SHP77 (cell line): ENCODE measurements around the gene WIPF1.
A peak's percentile ranks its signal among the peaks of the same experiment; 100 is the strongest.

Experiments
- DNase-seq, 2 experiments: peaks; one replicate each; lab custom pipeline; 2025; lab: John Stamatoyannopoulos, UW

WIPF1 gene

DNA sequence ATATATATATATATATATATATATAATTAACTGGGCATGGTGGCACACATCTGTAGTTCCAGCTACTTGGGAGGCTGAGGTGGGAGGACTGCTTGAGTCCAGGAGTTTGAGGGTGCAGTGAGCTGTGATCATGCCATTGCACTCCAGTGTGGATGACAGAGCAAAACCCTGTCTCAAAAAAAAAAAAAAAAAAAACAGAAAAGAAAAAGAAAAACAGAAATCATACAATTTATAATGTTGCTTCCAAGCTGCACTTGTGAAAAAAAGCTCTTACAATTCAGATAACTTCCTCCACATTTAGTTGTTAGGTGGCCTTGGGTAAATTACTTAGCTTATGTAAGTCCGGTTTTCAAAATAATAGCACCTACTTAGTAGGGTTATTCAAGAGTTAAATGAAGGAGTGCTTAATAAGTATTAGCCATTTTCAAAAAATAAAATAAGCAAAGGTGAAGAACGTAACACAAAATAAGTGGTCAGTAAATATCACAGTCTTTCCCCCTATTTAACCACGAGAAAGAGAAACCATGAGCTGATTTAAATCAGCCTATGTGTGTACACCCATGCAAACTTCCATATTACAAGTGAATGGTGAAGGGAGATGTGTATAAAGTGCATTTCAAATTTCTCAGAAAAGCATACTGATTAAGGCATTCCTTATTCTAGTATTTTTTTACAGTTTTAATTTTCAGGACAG lies 2.3 kb downstream of the WIPF1 start:
- DNase-seq, result no peak

GRCh38 chr2:174594456-174594855 lies 3.1 kb downstream of the WIPF1 start:
- no peak for DNase-seq

GRCh38 chr2:174593574-174594203 lies 3.9 kb downstream of the WIPF1 start:
- DNase-seq, result no peak

DNA sequence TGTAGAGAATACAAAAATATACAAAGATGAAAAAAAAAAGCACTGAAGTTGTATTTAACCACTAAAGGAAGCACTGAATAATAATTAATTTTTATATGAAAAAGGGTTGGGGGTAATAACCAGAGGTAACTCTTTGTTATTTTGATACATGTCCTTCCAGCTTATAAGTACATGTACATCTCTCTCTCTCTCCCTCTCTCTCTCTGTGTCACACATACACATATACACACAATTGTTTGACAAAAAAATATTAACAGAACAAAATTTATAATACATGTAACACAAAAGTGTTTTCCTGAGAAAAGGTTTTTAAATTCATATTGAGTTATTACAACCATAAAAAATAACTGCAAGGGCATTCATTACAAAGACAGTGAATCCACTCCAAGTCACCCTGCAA lies 4.6 kb downstream of the WIPF1 start:
- DNase-seq, result no peak

DNA sequence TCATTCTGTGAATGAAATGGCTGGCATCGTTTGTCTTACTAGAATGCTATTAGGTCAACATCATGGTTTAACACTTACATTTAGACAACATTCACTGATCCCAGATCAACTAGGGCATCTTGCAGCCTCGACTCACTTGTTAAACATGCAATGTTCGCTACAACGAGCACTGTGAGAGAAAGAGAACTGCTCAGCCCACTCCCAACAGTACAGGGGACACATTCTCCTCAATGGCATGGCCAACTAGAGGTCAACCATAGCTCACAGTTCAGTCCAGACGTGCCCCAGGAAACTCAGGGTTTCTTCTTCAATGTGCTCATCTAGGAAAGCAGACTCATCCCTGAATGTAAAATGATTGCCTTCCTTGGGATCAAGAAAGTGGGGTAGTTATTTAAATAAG lies 5.9 kb downstream of the WIPF1 start:
- no peak for DNase-seq

GRCh38 chr2:174590928-174591648 lies 6.5 kb downstream of the WIPF1 start:
- no peak for DNase-seq

GRCh38 chr2:174590346-174590745 lies 7.3 kb downstream of the WIPF1 start:
- DNase-seq, result no peak

GRCh38 chr2:174589334-174589733 lies 8.3 kb downstream of the WIPF1 start:
- DNase-seq, result no peak

- no peak for DNase-seq
These were observed 9.1 kb downstream of the WIPF1 start for GRCh38 chr2:174588463-174588862.

DNA sequence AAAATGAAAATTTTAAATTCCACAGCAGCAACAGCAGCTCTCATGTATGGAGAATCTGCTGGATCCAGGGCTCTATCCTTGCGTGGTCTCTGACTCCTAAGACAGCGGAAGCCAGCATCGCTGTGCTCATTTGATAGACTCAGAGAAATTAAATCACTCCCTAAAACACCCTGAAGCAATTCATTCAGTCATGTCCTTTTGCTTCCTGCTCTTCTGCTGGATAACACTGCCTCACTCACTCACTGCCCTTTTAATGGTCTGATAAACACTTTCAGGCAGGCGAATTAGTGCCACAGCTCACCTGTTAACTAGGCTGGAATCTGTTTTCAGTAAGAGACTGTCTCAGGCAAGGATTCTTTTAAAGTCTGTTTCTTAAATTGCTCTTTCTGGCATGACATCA lies 10.0 kb downstream of the WIPF1 start:
- DNase-seq, result no peak

DNA sequence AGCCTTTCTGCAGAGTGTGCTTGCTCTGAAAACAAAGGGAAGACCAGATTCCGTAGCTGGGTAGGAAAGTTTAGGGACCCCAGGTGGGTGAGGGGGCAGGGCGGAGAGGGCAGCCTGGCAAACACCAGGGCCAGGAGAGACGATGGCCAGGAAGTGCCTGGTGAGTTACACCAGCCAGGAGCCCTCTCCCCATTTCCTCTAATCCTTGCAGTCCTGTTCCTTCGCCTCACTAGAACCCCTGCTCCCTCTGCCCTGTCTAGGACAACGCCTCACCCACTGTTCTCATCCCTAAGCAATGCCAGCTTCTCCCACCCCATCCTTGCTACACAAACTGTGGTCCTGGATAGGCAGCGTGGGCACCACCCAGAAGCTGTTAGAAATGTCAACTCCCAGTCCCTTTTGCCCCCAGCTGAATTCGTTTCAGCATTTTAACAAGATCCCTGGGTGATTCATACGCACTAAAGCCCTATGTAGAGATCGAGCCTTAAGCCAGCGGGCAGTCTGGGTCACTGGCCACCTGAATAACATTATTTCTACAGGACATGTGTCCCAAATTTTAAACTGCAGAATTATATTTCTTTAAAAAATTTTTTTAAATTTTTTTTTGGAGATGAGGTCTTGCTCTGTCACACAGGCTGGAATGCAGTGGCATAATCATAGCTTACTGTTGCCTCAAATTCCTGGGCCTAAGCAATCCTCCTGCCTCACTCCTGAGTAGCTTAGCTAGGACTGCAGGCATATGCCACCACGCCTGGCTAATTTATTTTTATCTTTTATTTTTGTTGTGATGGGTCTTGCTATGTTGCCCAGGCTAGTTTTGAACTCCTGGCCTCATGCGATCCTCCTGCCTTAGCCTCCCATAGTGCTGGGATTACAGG lies 10.9 kb downstream of the WIPF1 start:
- DNase-seq, result no peak

DNA sequence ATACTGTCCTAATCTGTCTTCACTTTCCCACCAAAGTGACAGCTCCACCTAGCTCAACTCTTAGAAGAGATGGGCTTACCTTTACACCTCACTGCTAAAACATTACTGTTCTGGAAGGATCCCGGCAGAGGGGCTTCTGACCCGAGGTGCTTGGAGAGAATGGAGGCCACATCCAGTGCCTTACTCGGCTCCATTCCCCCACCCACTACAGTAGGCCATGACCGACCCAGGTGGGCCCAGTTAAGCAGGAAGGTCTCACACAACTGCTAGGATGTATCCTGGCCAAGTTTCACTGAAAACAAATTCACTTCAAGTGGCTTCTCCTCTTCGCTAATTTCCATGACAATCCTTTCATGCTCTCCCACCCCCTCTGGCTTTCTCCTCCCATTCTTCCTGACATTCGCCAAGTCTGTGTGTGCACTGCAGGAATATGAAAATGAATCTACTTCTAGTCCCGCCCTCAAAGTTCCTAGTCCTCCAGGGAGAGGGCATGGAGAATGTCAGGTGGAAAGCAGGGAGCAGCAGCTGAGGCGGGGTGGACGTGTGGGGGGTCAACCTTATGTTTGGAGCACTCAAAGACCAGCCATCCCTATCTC lies 11.8 kb downstream of the WIPF1 start:
- DNase-seq, result no peak

GRCh38 chr2:174585146-174585545 lies 12.5 kb downstream of the WIPF1 start:
- DNase-seq, result peak in 1 of 2 experiments; percentile 14

GRCh38 chr2:174581491-174581890 lies 16.1 kb downstream of the WIPF1 start:
- no peak for DNase-seq

- DNase-seq, result no peak
These were observed 16.7 kb downstream of the WIPF1 start for GRCh38 chr2:174580951-174581350.

DNA sequence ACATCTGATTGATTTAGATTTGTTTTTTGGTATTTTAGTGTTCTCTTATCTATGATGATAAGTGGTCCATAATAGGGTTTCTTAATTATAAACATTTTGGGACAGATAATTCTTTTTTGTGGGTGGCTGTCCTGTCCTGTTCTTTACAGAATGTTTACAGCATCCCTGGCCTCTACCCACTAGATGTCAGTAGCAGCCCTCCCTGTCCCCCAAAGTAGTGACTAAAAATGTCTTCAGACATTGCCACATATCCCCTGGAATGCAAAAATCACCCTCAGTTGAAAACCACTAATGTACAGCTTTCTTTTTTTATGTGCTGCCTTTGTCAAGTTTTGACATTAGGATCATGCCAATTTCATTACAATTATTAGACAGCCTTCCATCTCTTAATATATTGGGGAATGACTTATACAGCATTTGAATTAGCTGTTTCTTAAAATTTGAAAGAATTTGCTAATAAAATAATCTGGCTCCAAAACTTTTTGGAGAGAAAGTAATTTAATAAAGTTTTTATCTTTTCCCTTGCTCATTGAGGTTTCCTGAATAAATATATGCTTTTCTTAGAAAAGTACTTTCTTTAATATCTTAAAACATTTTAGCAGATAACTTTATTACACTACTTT lies 19.5 kb downstream of the WIPF1 start:
- no peak for DNase-seq

- DNase-seq, result no peak
These were observed 22.4 kb downstream of the WIPF1 start for GRCh38 chr2:174575124-174575776.

DNA sequence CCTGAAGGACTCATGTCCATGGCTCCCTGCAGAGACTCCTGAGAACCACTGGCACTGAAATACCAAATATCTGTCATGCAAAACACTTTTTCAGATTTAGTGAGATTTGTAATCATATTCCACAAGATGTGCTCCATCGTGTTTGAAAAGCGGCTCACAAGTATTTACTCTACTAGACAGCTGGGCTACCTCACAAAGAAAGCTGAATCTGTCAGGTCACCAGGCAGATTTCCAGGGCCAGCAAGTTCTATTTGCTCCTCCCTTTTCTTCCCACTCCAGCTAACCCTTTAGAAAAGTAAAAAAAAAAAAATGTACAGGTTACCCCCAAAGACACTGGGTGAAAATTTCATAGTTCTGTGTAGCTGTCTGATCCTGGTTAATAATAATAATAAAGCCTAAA lies 22.9 kb downstream of the WIPF1 start:
- peak in 1 of 2 experiments; percentile 28 for DNase-seq

GRCh38 chr2:174573621-174574081 lies 24.0 kb downstream of the WIPF1 start:
- no peak for DNase-seq

- DNase-seq, result no peak
These were observed 25.0 kb downstream of the WIPF1 start for GRCh38 chr2:174572556-174572955.
